HepG2 (cell line): ENCODE results near the gene PPCS. TPM values are rescaled to one million over a fixed set of nuclear protein-coding genes. Genes with fewer than 3 reads are reported as not detected.

Source experiments
- AGO1 ChIP-seq: fragments of 200-400 bp; formaldehyde crosslinking; IDR thresholded peaks from 2 replicates; pipeline ENCODE4 v1.6.1; 2017; ENCODE audit warnings: mild to moderate bottlenecking, low read depth, low read length, moderate library complexity; ENCODE audit not compliant: poor library complexity, severe bottlenecking
- HHEX ChIP-seq: IDR thresholded peaks from 2 replicates; pipeline ENCODE4 v1.6.1; 2016; ENCODE audit warnings: control low read depth
- HNRNPH1 ChIP-seq: fragments of 200-400 bp; formaldehyde crosslinking; optimal IDR thresholded peaks from 2 replicates; pipeline ENCODE3; 2017; ENCODE audit warnings: mild to moderate bottlenecking, low read depth, low read length
- HNRNPL ChIP-seq: fragments of 200-400 bp; formaldehyde crosslinking; IDR thresholded peaks from 2 replicates; pipeline ENCODE4 v1.6.1; 2017; ENCODE audit warnings: mild to moderate bottlenecking, low read depth, low read length
- KLF6 ChIP-seq: IDR thresholded peaks from 2 replicates; pipeline ENCODE4 v1.8.0; 2016; ENCODE audit warnings: missing biosample characterization, missing genetic modification reagents
- MXD4 ChIP-seq: IDR thresholded peaks from 2 replicates; pipeline ENCODE4 v1.6.1; 2016; ENCODE audit warnings: mild to moderate bottlenecking, missing biosample characterization, missing genetic modification reagents
- MYNN ChIP-seq: sonication (generic); formaldehyde crosslinking; IDR thresholded peaks from 2 replicates; pipeline ENCODE4 v1.4.0; 2020; ENCODE audit warnings: mild to moderate bottlenecking, low read depth, missing genetic modification reagents
- NFE2L1 ChIP-seq: sonication (generic); formaldehyde crosslinking; IDR thresholded peaks from 2 replicates; pipeline ENCODE4 v1.4.0; 2020; ENCODE audit warnings: missing genetic modification reagents, mild to moderate bottlenecking, borderline replicate concordance
- PHF20 ChIP-seq: sonication (generic); formaldehyde crosslinking; IDR thresholded peaks from 2 replicates; pipeline ENCODE4 v1.5.0; 2020; ENCODE audit warnings: mild to moderate bottlenecking, missing genetic modification reagents
- RARA ChIP-seq: IDR thresholded peaks from 2 replicates; pipeline ENCODE4 v1.6.1; 2016; ENCODE audit warnings: missing genetic modification reagents, missing compliant biosample characterization
- SAP130 ChIP-seq: IDR thresholded peaks from 2 replicates; pipeline ENCODE4 v1.6.1; 2016; ENCODE audit warnings: low read depth
- SPEN ChIP-seq: sonication (generic); formaldehyde crosslinking; IDR thresholded peaks from 2 replicates; pipeline ENCODE4 v1.5.1; 2020; ENCODE audit warnings: low read depth, mild to moderate bottlenecking, missing genetic modification reagents
- TEAD2 ChIP-seq: sonication (generic); formaldehyde crosslinking; IDR thresholded peaks from 2 replicates; pipeline ENCODE4 v1.9.0; 2021; ENCODE audit warnings: missing genetic modification reagents
- ZBTB7A ChIP-seq: sonication (generic); formaldehyde crosslinking; IDR thresholded peaks from 2 replicates; pipeline ENCODE4 v1.8.0; 2022; ENCODE audit warnings: mild to moderate bottlenecking, missing genetic modification reagents
- ZC3H4 ChIP-seq: sonication (generic); formaldehyde crosslinking; IDR thresholded peaks from 2 replicates; pipeline ENCODE4 v1.4.0; 2020; ENCODE audit warnings: missing genetic modification reagents, borderline replicate concordance
- ZNF225 ChIP-seq: sonication (generic); formaldehyde crosslinking; IDR thresholded peaks from 2 replicates; pipeline ENCODE4 v1.4.0; 2020; ENCODE audit warnings: mild to moderate bottlenecking, missing genetic modification reagents
- ZNF331 ChIP-seq: sonication (generic); formaldehyde crosslinking; IDR thresholded peaks from 2 replicates; pipeline ENCODE4 v1.4.0; 2020; ENCODE audit warnings: missing genetic modification reagents
- ZNF550 ChIP-seq: sonication (generic); formaldehyde crosslinking; IDR thresholded peaks from 2 replicates; pipeline ENCODE4 v1.4.0; 2020; ENCODE audit warnings: mild to moderate bottlenecking, missing genetic modification reagents, borderline replicate concordance
- ZNF558 ChIP-seq: sonication (generic); formaldehyde crosslinking; IDR thresholded peaks from 2 replicates; pipeline ENCODE4 v1.9.0; 2022; ENCODE audit warnings: mild to moderate bottlenecking, missing genetic modification reagents, borderline replicate concordance
- ZNF704 ChIP-seq: sonication (generic); formaldehyde crosslinking; IDR thresholded peaks from 2 replicates; pipeline ENCODE4 v1.8.1; 2023; ENCODE audit warnings: mild to moderate bottlenecking, inconsistent platforms, moderate library complexity, missing genetic modification reagents, borderline replicate concordance
- ZNF749 ChIP-seq: sonication (generic); formaldehyde crosslinking; IDR thresholded peaks from 2 replicates; pipeline ENCODE4 v1.8.0; 2022; ENCODE audit warnings: mild to moderate bottlenecking, missing genetic modification reagents, moderate library complexity, borderline replicate concordance
- polyA plus RNA-seq, 8 experiments: library from polyadenylated mRNA; depleted of rRNA in 3 of 8; stranded (reverse) in 7 of 8; unstranded in 1 of 8; fragments of >200 nt; fragmentation: Illumina TruSeq in 4 of 8; extraction: Trizol in 4 of 8; gene quantifications; 2 replicates each; pipeline versions ENCODE4 v1.2.1 to v1.2.3, GENCODE V29; 2011 to 2016; ENCODE audit warnings: low read depth in 4 of 8, missing spikeins in 1 of 8, mixed read lengths in 1 of 8; ENCODE audit not compliant: insufficient read depth in 1 of 8
- total RNA-seq, 5 experiments: library from RNA; depleted of rRNA; stranded (reverse); fragments of >200 nt; fragmentation: Illumina TruSeq; extraction: Trizol; gene quantifications; 2 replicates each; pipeline ENCODE4 v1.2.3, GENCODE V29; 2016; ENCODE audit warnings: low read depth in 1 of 5
- TF ChIP-seq, protein P1 (sequence below): IDR thresholded peaks from 2 replicates; pipeline ENCODE4 v1.6.1; 2016; ENCODE audit warnings: low read depth, missing genetic modification reagents, missing compliant biosample characterization
- TF ChIP-seq, protein P2 (sequence below): fragments of 450-650 bp; IDR thresholded peaks from 2 replicates; pipeline ENCODE4 v1.6.1; 2017

PPCS gene
- total and polyA plus RNA-seq, 2 of the 13 experiments (the other 11 are each of a cell fraction or from before 2014, with no cell fraction given), result 13.4 to 38.9 TPM

- TF ChIP-seq MXD4 (CRISPR knock-in tag), result peak; percentile 68; the same call in 1 of the 2 replicates
- no peak; the same call in none of the 2 replicates for TF ChIP-seq ZC3H4 (CRISPR knock-in tag)
- 0 out of 2 replicates have a peak, but pooled peaks have one; percentile 37 for TF ChIP-seq ZBTB7A (CRISPR knock-in tag)
- TF ChIP-seq, protein P1, sequence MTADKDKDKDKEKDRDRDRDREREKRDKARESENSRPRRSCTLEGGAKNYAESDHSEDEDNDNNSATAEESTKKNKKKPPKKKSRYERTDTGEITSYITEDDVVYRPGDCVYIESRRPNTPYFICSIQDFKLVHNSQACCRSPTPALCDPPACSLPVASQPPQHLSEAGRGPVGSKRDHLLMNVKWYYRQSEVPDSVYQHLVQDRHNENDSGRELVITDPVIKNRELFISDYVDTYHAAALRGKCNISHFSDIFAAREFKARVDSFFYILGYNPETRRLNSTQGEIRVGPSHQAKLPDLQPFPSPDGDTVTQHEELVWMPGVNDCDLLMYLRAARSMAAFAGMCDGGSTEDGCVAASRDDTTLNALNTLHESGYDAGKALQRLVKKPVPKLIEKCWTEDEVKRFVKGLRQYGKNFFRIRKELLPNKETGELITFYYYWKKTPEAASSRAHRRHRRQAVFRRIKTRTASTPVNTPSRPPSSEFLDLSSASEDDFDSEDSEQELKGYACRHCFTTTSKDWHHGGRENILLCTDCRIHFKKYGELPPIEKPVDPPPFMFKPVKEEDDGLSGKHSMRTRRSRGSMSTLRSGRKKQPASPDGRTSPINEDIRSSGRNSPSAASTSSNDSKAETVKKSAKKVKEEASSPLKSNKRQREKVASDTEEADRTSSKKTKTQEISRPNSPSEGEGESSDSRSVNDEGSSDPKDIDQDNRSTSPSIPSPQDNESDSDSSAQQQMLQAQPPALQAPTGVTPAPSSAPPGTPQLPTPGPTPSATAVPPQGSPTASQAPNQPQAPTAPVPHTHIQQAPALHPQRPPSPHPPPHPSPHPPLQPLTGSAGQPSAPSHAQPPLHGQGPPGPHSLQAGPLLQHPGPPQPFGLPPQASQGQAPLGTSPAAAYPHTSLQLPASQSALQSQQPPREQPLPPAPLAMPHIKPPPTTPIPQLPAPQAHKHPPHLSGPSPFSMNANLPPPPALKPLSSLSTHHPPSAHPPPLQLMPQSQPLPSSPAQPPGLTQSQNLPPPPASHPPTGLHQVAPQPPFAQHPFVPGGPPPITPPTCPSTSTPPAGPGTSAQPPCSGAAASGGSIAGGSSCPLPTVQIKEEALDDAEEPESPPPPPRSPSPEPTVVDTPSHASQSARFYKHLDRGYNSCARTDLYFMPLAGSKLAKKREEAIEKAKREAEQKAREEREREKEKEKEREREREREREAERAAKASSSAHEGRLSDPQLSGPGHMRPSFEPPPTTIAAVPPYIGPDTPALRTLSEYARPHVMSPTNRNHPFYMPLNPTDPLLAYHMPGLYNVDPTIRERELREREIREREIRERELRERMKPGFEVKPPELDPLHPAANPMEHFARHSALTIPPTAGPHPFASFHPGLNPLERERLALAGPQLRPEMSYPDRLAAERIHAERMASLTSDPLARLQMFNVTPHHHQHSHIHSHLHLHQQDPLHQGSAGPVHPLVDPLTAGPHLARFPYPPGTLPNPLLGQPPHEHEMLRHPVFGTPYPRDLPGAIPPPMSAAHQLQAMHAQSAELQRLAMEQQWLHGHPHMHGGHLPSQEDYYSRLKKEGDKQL (CRISPR knock-in tag), result no peak
- no peak for TF ChIP-seq NFE2L1 (CRISPR knock-in tag)
- TF ChIP-seq SAP130 (CRISPR knock-in tag), result peak; percentile 78
- TF ChIP-seq PHF20 (CRISPR knock-in tag), result peak; percentile 89; the same call in 1 of the 2 replicates
- TF ChIP-seq ZNF749 (CRISPR knock-in tag), result peak; percentile 81; the same call in 1 of the 2 replicates
- peak; percentile 33; the same call in 1 of the 2 replicates for TF ChIP-seq MYNN
- TF ChIP-seq AGO1, result peak; percentile 21
- TF ChIP-seq TEAD2 (CRISPR knock-in tag), result no peak
- TF ChIP-seq RARA (CRISPR knock-in tag), result 0 out of 2 replicates have a peak, but pooled peaks have one; percentile 3
- TF ChIP-seq ZNF704 (CRISPR knock-in tag), result no peak
- TF ChIP-seq HNRNPH1, result no peak
- TF ChIP-seq ZNF558, result no peak; the same call in 1 of the 2 replicates
- TF ChIP-seq ZNF550 (CRISPR knock-in tag), result no peak
- TF ChIP-seq ZNF331, result peak; percentile 52; the same call in 1 of the 2 replicates
- TF ChIP-seq KLF6 (CRISPR knock-in tag), result 0 out of 2 replicates have a peak, but pooled peaks have one; percentile 17
- peak; percentile 71; the same call in 1 of the 2 replicates for TF ChIP-seq SPEN (CRISPR knock-in tag)
- TF ChIP-seq HHEX, result no peak
- peak; percentile 88; the same call in 1 of the 2 replicates for TF ChIP-seq ZNF225 (CRISPR knock-in tag)
- peak; percentile 67; the same call in 1 of the 2 replicates for TF ChIP-seq HNRNPL
- TF ChIP-seq, protein P2, sequence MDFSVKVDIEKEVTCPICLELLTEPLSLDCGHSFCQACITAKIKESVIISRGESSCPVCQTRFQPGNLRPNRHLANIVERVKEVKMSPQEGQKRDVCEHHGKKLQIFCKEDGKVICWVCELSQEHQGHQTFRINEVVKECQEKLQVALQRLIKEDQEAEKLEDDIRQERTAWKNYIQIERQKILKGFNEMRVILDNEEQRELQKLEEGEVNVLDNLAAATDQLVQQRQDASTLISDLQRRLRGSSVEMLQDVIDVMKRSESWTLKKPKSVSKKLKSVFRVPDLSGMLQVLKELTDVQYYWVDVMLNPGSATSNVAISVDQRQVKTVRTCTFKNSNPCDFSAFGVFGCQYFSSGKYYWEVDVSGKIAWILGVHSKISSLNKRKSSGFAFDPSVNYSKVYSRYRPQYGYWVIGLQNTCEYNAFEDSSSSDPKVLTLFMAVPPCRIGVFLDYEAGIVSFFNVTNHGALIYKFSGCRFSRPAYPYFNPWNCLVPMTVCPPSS, result no peak
Measured at GRCh38 chr1:42456010-42456753, at the start of gene PPCS, which contains the start of gene ZMYND12 (continued).
